Measurements from ENCODE around the gene TTC38.

TTC38 gene

DNA sequence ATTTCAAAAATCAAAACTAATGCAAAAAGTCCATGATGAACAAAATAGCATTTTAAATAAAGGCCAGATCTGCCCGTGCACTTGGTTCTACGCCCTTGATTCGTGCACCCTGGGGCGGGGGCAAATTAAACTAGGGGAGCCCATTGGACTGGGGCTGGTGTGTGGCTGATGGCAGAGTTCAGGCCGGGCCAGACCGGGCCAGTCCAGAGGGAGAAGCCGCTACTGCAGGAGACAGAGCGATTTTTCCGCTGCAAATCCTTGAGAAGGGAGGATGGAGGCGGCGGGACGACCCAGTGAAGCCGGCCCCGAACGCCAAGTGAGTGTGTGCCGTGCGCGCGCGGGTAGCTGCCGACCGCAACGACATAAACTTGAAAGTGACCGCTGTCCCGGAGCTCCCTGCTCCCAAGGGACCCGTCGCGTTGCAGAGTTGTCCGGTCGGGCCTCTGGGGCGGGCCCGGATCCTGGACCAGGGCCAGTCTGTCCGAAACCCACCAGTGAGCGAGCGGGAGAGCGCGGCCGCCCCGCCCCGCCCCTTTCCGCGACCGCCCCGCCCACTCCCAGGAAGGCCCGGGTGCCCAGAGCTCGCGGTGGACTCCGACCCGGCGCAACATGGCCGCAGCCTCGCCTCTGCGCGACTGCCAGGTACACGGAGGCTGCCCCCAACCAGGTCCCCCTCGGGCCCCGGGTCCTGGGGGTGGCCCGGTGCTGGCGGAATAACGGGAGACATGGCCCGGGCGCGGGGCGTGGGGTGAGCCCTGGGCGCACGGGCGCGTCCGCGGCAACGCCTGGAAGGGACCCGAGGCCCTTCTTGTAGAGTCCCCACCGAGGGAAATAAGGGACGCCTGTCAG is at the start of gene TTC38:
TTC38 (plus strand) TSS at position 578 of the 849 bp plus-strand sequence; CDS start at position 610, 32 bp downstream.
- peak; percentile 59 to 60 for DNase-seq

DNA sequence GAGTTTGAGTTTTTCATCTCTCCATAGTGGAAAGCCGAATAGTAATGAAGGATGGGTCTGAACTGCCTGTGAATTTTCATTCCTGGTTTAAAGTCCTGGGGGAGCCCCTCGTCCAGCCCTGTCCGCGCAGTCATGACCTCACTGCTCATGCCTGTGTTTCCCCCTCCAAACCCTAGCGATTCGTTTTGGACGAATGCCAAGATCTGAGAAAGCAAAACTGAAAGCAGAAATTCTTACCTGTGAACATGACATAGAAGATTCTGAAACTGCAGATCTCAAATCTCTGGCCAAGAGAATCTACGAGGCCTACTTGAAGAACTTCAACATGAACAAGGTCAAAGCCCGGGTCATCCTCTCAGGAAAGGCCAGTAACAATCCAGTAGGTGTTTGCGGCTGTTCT is 48.2 kb upstream of the TTC38 start:
- no peak for DNase-seq

DNA sequence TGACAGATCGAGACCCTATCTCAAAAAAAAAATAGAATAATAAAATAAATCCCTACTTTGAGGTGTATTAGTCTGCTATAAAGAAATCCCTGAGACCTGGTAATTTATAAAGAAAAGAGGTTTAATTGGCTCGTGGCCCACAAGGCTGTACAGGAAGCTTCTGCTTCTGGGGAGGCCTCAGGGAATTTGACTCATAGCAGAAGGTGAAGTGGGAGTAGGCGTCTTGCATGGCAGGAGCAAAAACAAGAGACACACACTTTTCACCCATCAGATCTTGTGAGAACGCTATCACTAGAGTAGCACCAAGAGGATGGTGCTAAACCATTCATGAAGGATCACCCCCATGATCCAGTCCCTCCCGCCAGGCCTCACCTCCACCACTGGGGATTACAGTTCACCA is 46.9 kb upstream of the TTC38 start:
- peak in 1 of 2 experiments; percentile 10 for DNase-seq

DNA sequence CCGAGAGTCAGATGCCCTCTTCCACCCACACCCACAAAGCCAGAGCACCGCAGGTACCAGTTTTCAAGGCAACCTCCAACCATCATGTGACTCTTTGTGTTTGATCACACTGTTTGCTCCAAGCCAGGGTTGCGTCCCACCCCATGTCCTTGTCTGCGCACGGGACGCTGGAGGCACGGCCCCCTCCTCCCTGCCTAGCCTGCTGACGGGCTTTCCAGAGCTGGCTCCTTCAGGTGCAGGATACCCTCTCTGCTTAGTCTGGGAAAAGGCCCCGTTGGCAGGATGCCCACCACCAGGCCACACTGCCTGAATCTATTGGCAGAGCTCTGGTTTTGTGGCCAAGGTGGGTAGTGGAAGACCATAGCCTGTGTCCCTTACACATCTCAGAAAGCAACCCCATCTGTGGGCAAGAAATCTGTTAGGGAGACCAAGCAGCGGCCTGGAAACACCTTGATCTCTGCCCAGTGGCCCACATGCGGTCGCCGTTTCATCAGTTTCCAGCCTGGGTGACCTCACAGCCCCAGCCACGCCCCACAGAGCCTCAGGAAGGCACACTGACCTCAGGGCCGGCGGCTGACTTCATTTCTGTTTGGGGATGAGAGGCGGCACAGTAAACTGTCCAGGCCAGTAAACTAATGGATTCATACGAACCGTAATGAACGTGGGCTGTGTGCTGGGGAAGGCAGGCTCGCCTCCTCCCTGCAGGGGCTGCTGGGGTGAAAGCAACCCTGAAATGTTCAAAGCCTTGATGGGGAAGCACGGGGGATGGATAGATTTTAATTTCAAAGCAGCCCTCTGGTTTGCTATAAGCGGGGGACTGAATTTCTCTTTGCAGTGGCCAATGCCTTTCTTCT is 43.5 kb upstream of the TTC38 start:
- no peak for DNase-seq

DNA sequence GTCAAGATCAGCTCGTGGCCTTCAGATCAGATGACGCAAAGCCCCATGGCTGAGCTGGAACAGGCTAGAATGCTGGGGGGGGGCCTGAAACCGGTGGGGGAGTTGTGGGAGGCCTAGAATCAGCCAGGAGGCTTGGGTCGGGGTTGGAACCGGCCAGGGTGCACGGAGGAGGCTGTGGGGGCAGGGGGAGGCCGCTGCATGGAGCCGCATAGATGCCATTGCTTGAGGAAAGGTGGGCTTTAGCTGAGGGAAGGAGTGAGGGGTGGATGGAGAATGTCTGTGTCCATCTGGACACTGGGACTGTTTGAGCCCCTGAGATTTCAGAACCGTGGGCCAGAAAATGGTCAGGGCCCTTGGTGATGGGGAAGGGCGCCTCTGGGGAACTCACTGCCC is 42.9 kb upstream of the TTC38 start:
- no peak for DNase-seq

DNA sequence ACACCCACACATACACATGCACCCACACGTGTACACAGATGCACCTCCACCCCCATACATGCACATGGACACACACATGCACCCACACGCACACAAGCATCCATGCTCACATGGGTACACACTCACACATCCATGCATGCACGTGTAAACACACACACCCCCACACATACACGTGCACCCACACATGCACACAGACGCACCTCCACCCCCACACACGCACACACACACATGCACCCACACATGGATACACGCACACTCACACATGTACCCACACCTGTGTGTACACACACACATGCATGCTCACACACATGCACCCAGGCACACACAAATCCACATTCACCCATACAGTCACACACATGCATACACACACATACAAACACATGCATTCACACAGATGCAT is 42.2 kb upstream of the TTC38 start:
- no peak for DNase-seq

DNA sequence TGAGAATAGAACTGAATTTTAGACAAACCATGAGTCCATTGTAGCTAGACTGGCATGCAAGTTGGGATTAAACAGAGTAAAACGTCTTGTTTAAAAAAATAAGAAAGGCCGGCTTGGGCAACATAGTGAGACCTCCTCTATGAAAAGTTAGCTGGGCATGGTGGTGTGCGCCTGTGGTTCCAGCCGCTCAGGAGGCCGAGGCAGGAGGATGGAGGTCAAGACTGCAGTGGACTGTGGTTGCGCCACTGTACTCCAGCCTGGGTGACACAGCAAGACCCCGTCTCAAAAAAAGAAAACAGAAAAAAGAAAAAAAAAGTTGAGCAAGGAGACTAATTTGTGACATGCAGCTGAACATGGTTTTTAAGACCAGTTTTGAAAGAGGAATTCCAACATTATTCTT is 41.2 kb upstream of the TTC38 start:
- no peak for DNase-seq

DNA sequence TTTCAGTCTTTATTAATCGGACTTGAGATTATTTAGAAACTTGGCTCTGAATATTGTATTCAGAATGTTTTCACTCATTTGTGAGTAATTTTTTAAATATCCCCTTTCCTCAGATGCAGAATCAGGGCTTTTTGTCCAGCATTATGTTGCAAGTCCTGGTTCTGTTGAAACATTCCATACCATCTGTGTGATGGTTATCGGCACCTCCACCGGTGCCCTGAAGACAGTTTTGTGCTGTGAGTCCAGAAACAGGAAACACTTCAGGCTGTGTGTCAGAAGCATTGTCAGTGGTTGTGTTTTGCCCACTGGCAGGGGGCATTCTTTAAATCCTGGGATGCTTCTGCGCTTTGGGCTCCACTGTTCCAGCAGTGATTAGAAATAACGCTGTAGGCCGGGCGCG is 38.1 kb upstream of the TTC38 start:
- no peak for DNase-seq

DNA sequence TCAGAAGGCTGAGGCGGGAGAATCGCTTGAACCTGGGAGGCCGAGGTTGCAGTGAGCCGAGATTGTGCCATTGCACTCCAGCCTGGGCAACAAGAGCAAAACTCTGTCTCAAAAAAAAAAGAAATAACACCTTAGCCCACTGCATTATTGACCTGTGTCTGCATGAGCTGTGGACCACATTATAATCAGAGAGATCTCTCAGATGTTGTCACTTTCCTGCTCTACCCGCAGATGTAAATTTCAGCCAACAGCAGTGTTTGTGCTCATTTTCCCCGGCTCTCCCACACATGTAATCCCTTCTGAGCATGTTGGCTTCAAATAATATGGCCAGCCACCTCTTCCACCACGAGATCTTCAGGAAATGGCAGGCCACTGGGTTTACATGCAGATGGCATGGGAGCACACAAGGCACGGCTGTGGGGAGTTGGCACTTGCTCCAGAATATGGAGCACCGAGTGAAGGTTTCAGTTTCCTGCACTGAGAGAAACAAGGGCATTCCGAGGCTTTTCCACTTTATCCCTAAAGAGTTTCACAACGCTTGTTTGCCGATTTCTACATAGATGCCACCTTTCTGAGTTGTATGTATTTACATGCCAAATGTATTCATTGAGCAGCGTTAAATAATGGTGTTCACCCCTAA is 37.4 kb upstream of the TTC38 start:
- DNase-seq: no peak

DNA sequence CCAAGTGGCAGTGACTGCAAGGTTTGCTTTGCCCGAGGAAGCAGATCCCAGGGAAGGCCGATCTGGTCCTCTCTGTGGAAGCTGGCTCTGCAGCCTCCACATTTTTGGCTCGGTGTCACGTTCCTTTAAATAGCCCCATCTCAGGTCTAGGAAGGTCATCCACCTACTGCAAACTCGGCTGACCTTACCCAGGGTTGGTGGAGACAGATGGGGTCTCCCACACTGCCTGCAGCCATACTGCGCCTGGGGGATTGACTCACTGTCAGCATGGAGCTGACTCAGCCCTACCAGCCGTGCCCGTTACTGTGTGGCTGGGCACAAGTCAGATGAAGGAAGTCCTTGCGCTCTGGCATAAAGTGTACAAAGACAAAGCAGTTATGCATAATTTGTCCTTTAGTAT is 34.6 kb upstream of the TTC38 start:
- DNase-seq: no peak

DNA sequence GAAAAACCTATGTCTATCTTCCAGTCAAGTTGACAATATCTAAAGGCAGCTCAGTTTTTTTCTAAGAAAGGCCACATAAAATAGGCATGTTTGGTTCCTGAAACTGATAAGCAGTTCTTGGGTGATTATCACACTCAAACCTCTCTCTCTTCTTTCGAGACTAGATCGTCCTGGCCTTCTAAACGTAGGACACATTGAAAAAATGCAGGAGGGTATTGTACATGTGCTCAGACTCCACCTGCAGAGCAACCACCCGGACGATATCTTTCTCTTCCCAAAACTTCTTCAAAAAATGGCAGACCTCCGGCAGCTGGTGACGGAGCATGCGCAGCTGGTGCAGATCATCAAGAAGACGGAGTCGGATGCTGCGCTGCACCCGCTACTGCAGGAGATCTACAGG is 32.8 kb upstream of the TTC38 start:
- no peak for DNase-seq

DNA sequence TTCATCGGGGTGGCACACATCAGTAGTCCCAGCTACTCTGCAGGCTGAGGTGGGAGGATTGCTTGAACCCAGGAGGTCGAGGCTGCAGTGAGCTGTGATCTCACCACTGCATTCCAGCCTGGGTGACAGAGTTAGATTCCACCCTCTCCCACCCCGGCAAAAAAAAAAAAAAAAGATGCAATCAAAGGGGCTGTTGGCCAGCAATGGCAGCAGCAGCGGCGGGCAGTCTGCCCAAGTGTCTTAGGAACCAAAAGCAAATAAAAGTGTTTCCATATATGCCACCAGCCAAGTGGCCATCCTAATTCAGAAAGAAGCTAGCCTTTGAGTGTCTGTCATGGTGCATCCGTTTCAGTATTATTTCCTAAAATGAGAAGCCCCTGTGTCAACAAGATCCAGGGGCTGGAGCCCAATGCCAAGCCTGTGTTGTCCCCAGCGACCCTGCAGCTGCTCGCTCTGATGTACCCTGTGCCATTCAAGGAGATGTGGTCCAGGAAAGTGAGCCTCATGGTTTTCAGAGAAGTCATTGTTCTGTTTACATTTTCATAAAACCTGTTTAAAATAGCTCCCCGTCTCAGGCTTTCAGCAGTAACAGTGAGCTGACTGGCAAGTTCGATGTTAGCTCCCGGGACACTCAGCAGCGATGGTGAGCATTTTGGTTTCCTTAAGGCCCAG is 30.2 kb upstream of the TTC38 start:
- DNase-seq: no peak

DNA sequence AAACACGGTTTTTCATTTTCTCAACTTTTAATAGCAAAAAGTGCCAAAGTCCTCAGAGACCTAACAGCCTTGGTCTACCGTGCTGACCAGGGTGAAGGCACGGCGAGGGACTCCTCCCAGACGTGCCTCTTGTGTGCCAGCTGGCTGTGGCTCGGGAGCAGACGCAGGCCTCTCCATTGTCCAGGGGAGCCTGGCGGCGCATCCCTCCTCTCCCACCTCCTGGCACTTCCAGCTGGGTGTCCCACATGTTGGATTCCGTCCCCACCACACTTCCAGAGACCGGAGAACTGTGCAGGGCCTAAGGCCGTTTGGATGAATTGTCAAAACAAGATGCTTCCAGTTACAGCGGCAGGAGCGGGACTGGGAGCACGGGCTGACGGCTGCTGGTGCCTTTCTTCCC is 29.3 kb upstream of the TTC38 start:
- DNase-seq: no peak

DNA sequence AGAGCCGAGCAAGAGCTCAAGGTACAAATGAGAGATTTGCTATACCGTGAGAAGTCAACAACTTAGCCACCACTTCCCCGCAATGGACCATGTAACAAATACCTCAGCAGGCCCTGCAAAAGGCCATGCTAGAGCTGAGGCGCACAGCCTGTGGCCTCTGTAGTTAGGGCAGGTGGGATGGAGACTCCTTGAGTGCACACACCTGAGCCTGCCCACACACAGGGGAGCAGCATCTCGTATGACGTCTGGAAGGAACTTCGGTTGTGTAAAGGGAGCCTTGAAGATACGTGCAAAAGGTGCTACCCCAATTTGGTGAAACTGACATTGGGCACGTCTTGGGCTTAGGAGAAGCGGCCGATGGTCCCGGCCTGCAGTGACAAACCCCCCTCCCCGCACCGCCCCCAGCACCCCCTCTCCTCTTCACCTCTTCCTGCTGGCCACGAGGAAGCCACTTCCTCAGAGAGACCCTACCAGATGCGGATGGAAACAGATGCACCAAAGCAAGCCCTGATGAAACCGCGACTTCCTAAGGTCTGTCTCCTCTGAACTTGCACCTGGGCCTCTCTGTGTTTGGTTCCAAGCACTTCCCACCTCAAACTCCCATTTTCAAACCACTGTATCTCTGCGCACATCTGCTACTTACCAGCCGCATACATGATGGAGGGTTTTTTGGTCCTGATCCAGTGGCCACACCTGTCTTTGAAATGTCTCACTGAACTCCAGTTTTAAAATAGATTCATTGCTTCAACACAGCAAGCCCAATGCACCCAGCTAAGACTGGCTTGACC is 28.4 kb upstream of the TTC38 start:
- DNase-seq: no peak

DNA sequence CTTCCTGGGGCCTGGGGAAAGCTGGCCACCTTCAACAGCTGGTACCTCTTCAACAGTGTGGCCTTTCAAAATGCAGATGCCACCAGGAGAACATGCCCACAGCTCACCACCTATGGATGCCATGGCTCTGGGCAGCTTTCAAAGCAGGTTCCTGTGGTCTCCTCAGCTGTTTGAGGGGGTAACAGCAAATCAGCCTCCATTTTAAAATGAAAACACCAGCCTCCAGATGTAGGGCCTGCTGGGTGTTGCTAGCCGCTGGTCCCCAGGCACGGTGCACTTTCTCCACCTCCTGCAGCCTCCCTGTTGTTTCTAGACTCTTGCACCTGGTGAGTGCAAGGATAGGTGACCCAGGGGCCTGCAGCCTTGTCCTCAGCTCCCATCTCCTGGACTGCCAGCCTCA is 27.7 kb upstream of the TTC38 start:
- no peak for DNase-seq

DNA sequence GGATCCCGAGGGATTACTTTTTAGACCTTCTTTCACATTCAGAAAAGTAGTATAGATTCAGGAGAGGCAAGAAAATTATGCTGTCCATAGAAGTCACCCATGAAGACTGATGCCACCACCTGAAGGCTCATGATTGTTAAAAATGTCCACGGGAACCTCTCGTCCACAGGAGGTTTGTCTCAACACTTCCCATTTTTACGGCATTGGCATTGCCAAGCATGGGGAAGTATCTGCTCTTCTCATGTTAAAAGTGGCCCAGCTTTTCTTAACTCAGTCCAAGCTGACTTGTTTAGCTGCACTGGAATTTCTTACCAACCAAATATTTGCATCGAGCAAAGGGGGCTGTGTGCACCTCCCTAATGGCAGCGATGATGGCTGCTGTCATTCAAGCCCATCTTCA is 27.3 kb upstream of the TTC38 start:
- DNase-seq: no peak

DNA sequence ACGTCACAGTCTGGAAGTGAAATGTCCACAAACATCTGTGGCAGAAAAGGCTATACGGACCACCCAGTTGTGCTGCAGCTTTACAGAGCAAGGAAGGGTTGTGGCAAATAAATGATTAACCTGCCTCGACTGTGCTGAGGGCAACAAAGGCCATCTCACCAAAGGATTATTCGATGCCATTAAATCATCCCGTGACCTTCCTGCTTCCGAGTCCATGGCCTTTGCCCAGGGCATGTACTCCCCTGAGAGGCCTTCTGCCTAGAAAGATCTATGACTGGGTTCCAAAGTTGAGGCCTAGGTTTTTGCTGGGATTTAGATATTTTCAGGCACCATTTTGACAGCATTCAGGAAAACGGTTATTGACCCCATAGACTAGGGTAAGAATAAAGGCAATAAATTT is 26.9 kb upstream of the TTC38 start:
- DNase-seq: no peak

DNA sequence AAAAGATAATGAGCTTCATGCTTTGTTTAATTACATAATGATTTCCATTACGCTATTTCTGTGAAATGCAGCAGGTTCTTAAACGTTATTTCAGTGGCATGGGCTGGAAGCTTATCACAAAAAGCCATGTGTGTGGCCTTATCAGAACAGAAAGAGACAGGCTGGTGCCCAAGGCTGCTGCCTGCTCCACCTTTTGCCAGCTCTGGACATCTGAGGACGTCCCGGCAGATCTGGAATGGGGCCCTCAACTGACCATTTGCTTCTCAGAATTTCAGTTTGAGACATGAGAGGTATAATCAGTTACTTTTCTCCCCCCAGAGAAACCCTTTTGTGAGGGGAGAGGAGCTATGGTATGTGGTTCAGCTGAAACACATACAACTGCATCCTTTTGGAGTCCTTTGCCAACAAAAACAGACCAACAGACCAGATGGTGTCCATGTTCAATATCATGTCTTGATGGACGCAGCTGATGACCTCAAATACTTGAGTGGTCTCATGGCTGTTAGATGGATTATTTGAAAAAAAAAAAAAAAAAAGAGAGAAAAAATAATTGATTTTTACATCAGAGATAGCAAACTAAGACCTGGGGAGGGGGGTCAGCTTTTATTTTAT is 26.3 kb upstream of the TTC38 start:
- DNase-seq: no peak

DNA sequence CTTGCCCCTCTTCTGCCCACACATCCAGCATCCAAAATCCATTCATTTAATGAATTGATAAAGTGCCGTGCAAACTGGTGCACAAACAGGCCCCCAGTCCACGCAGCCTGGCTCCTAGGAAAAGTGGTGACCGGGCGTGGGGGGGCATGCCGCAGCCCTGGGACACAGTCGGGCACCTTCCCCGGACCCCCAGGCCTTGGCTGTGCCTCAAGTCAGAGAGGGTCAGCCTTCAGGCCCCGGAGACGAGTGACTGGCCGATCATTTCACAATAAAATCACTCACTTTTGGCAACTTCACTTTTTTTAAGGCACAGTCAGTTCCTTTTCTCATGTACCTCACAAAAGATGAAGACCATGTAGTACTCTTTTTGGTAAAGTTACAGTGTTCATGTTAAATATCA is 25.7 kb upstream of the TTC38 start:
- DNase-seq: no peak

DNA sequence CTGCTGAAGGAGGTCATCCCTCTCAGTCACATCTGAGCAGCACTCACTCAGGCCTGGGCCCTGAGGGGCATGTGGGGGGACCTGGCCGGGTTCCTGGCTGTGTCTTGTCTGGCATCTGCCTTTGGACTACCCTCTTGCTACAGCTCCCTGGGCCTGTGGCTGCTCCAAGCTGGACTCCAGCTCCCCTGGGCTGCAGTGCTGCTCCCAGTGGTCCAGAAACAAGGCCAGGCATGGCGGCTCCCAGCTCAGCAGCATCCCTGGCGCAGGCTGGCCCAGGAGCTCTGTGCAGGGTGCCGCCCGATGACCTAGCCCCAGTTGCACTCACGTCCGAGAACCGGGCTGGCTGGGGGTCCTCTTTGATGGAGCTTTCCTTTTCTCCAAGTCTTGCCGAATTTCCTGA is 23.0 kb upstream of the TTC38 start:
- DNase-seq: no peak

DNA sequence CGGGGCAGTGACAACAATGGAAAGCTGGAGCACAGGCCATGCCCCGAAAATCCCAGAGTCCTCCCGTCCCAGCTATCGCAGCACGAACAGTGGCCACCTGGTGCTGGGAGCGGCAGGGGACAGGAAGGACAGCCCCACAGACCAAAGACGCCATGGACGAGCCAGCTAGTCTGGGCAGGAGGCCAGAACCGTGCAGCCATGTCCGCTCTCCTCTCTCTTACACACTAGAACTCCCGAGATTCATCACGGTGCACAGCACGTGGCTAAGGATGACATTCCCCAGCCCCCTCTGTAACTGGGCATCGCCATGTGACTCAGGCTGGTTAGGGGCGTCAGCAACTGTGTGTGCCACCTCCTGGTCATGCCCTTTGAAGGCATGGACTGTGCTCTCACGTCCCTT is 22.3 kb upstream of the TTC38 start:
- DNase-seq: no peak

DNA sequence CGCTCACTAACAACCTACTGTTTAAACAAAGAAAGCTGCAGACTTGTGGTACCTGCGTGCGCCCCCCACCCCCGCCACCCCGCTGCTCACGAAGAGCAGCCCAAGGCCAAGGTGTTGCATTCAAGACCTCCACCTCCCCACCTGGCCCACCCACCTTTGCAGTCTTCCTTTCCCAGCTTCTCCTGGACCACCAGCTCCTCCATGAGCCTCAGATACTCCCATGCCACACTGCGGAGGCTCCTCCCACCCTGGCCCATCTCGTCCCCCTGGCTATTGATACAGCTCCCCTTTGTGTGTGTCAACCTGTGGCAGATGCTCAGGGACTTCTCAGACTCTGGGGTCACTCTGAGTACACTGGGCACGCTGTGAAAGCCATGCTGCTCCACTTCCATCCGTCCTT is 21.6 kb upstream of the TTC38 start:
- DNase-seq: no peak

All from activated CD4-positive, alpha-beta T cell treated with anti-CD3 and anti-CD28 coated beads, Interleukin-2, amount 50 U/mL, for 48 hours (primary cell).